Naive thymus-derived CD4-positive, alpha-beta T cell (primary cell): Measurements from ENCODE around the gene FRMPD4. TPM values are rescaled to one million over a fixed set of nuclear protein-coding genes. Genes with fewer than 3 reads are reported as not detected.

Experiments used
- ATAC-seq: fragments of 150-1000 bp; cut with Tn5 transposase; 2 replicates; pipeline ENCODE4 v1.10.0; 2021; ENCODE audit warnings: mild to moderate bottlenecking, moderate library complexity
- CTCF ChIA-PET: fragments of 350-600 bp; sonication (Branson Sonifier 250); formaldehyde crosslinking; loops from one replicate; lab custom pipeline; 2021; ENCODE audit warnings: antibody characterized with exemption; lab: Charles Lee
- POLR2A ChIA-PET: fragments of 350-600 bp; sonication (Branson Sonifier 250); formaldehyde crosslinking; loops from one replicate; lab custom pipeline; 2021; ENCODE audit warnings: antibody characterized with exemption, inconsistent platforms; lab: Charles Lee
- DNase-seq, 9 donors: peaks; one replicate each; pipeline versions ENCODE4 v3.0.0 to v3.0.0-alpha.2; 2020 to 2022; ENCODE audit warnings: mixed read lengths in 1 of 9
- H3K27ac ChIP-seq: one replicate; pipeline ENCODE4 v1.7.0; 2013; ENCODE audit warnings: mild to moderate bottlenecking, low read depth, low read length, moderate library complexity
- H3K27me3 ChIP-seq, 2 donors: one replicate each; pipeline ENCODE4 v1.7.0; 2013; ENCODE audit warnings: low read length in 2 of 2, mild to moderate bottlenecking in 2 of 2, moderate library complexity in 2 of 2; ENCODE audit not compliant: control insufficient read depth in 2 of 2, insufficient read depth in 2 of 2
- H3K36me3 ChIP-seq, 3 experiments: 1 replicate in 2 of 3; 2 replicates in 1 of 3; pipeline ENCODE4 v1.7.0; 2013; ENCODE audit warnings: low read length in 3 of 3, mild to moderate bottlenecking in 3 of 3, moderate library complexity in 1 of 3; ENCODE audit not compliant: insufficient read depth in 3 of 3, control insufficient read depth in 2 of 3
- H3K4me1 ChIP-seq, 2 donors: one replicate each; pipeline ENCODE4 v1.7.0; 2013; ENCODE audit warnings: low read length in 2 of 2, mild to moderate bottlenecking in 2 of 2, moderate library complexity in 1 of 2; ENCODE audit not compliant: control insufficient read depth in 2 of 2, insufficient read depth in 2 of 2
- H3K4me3 ChIP-seq: 2 replicates; pipeline ENCODE4 v1.7.0; 2013; ENCODE audit warnings: mild to moderate bottlenecking, low read length
- H3K9me3 ChIP-seq, 3 experiments: 1 replicate in 2 of 3; 2 replicates in 1 of 3; pipeline ENCODE4 v1.7.0; 2013; ENCODE audit warnings: low read length in 3 of 3; ENCODE audit not compliant: control insufficient read depth in 2 of 3
- H3K27ac Mint-ChIP-seq, 9 donors: one replicate each; pipeline ENCODE4 v1.8.0; 2020 to 2022; ENCODE audit warnings: mixed read lengths in 9 of 9, mild to moderate bottlenecking in 8 of 9, moderate library complexity in 5 of 9, inconsistent platforms in 2 of 9
- H3K27me3 Mint-ChIP-seq, 5 donors: one replicate each; pipeline ENCODE4 v1.8.0; 2021 to 2022; ENCODE audit warnings: mixed read lengths in 5 of 5, mild to moderate bottlenecking in 1 of 5
- H3K36me3 Mint-ChIP-seq, 5 donors: one replicate each; pipeline ENCODE4 v1.8.0; 2020 to 2022; ENCODE audit warnings: mixed read lengths in 5 of 5, mild to moderate bottlenecking in 3 of 5, inconsistent platforms in 1 of 5
- H3K4me1 Mint-ChIP-seq, 7 donors: one replicate each; pipeline ENCODE4 v1.8.0; 2020 to 2022; ENCODE audit warnings: mixed read lengths in 7 of 7, mild to moderate bottlenecking in 3 of 7, inconsistent platforms in 1 of 7
- H3K4me3 Mint-ChIP-seq, 10 donors: one replicate each; pipeline ENCODE4 v1.8.0; 2020 to 2022; ENCODE audit warnings: mild to moderate bottlenecking in 10 of 10, mixed read lengths in 10 of 10, moderate library complexity in 6 of 10, inconsistent platforms in 2 of 10
- H3K9me3 Mint-ChIP-seq, 11 donors: one replicate each; pipeline ENCODE4 v1.8.0; 2020 to 2022; ENCODE audit warnings: mixed read lengths in 11 of 11, mild to moderate bottlenecking in 4 of 11, inconsistent platforms in 1 of 11, moderate library complexity in 1 of 11
- intact Hi-C, 2 donors: fragments of 100-400 bp; cut with micrococcal nuclease; formaldehyde crosslinking; loops; one replicate each; pipeline ENCODE4 v1.15.1; 2023
- polyA plus RNA-seq, 2 donors: library from polyadenylated mRNA; unstranded; fragments of 300-500 nt; fragmentation: Illumina TruSeq; gene quantifications; one replicate each; pipeline ENCODE4 v1.2.3, GENCODE V29; 2021
- total RNA-seq, 6 experiments: library from RNA in 5 of 6; stranded (reverse) in 5 of 6; gene quantifications; 1 replicate in 5 of 6; 2 replicates in 1 of 6; pipeline ENCODE4 v1.2.3 and lab custom pipeline; 2021 to 2026

Gene FRMPD4
- total and polyA plus RNA-seq, 7 experiments from 2014 or later, result not detected

DNA sequence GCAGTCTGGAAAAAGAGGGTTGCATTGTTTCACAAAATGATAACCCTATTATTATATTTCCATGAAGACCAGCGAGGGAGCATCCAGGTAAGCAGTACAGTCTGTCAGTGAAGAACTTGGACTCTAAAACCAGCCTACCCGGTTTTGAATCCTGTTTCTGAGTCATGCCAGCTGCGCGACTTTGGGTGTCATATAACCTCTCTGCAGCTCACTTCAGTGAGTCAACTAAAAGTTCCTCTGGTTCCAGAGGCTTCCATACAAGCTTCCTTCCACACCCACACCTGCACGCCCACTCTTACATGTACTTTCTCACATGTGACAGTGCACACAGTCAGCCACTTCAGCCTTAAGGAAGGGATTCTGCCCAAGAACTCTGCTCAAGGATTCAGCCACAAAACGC lies 603.1 kb downstream of the FRMPD4 start:
- no peak overlapping the region for H3K27ac ChIP-seq
- POLR2A ChIA-PET, result no interaction called here
- ATAC-seq (no peak), DNase-seq (no peak)
- no peak overlapping the region for H3K4me3 Mint-ChIP-seq
- peaks cover 0 to 3% (median 0%) of the 10 kb centered on the region in 5 donors for H3K27me3 Mint-ChIP-seq
- no peak overlapping the region for H3K4me3 ChIP-seq
- H3K9me3 ChIP-seq, result no peaks in the 10 kb centered on the region
- intact Hi-C loops, result no loop called here
- H3K27me3 ChIP-seq, result no peaks in the 10 kb centered on the region
- H3K36me3 Mint-ChIP-seq, result no peaks in the 10 kb centered on the region
- no peaks in the 10 kb centered on the region for H3K4me1 ChIP-seq
- no peaks in the 10 kb centered on the region for H3K4me1 Mint-ChIP-seq
- H3K9me3 Mint-ChIP-seq, result peaks cover 0 to 2% (median 0%) of the 10 kb centered on the region in 11 donors
- H3K36me3 ChIP-seq, result no peaks in the 10 kb centered on the region
- CTCF ChIA-PET, result interaction anchor here (0.7 kb wide), 1 partner anchor 10 kb away, joined by 3 read pairs; no protein-coding TSS in a partner anchor
- H3K27ac Mint-ChIP-seq, result no peak overlapping the region

DNA sequence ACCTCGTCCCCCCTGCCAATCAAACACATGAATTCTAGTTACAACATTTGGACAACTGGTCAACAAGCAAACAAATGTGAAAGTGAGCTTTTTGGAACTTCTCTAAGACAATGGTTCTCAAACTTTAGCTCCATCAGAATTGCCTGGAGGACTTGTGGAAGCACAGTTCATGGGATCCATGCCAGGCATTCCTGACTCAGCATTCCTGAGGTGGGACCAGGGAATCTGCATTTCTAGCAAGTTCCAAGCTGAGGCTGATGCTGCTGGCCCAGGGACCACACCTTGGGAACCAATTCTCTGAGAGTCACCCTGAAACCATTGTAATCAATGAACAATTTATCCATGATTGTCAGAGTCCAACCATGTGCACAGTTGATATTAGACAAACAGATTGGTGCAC lies 609.2 kb downstream of the FRMPD4 start:
- H3K4me3 Mint-ChIP-seq, result no peak overlapping the region
- ATAC-seq (no peak), DNase-seq (no peak)
- POLR2A ChIA-PET, result no interaction called here
- Histone ChIP-seq H3K4me1 (no peaks in the 10 kb centered on the region), H3K9me3 (no peaks in the 10 kb centered on the region), H3K36me3 (no peaks in the 10 kb centered on the region), H3K27me3 (no peaks in the 10 kb centered on the region), H3K4me3 (no peak overlapping the region), H3K27ac (no peak overlapping the region)
- no peaks in the 10 kb centered on the region for H3K36me3 Mint-ChIP-seq
- no peak overlapping the region for H3K27ac Mint-ChIP-seq
- H3K9me3 Mint-ChIP-seq, result peaks cover 0 to 11% (median 0%) of the 10 kb centered on the region in 11 donors
- CTCF ChIA-PET, result no interaction called here
- H3K27me3 Mint-ChIP-seq, result no peaks in the 10 kb centered on the region
- H3K4me1 Mint-ChIP-seq, result no peaks in the 10 kb centered on the region
- intact Hi-C loops, result no loop called here

GRCh38 chrX:12751887-12752286 lies 613.6 kb downstream of the FRMPD4 start:
- DNase-seq (no peak), ATAC-seq (no peak)
- peaks cover 0 to 11% (median 0%) of the 10 kb centered on the region in 11 donors for H3K9me3 Mint-ChIP-seq
- H3K4me3 Mint-ChIP-seq, result no peak overlapping the region
- Histone ChIP-seq H3K27ac (no peak overlapping the region), H3K9me3 (no peaks in the 10 kb centered on the region), H3K4me3 (no peak overlapping the region), H3K4me1 (no peaks in the 10 kb centered on the region), H3K27me3 (no peaks in the 10 kb centered on the region), H3K36me3 (no peaks in the 10 kb centered on the region)
- no peaks in the 10 kb centered on the region for H3K36me3 Mint-ChIP-seq
- no peak overlapping the region for H3K27ac Mint-ChIP-seq
- ChIA-PET CTCF (interaction anchor here (0.6 kb wide), 1 partner anchor 11 kb away, joined by 3 read pairs; no protein-coding TSS in a partner anchor), POLR2A (no interaction called here)
- H3K27me3 Mint-ChIP-seq, result peaks cover 0 to 4% (median 4%) of the 10 kb centered on the region in 5 donors
- intact Hi-C loops, result no loop called here
- no peaks in the 10 kb centered on the region for H3K4me1 Mint-ChIP-seq

DNA sequence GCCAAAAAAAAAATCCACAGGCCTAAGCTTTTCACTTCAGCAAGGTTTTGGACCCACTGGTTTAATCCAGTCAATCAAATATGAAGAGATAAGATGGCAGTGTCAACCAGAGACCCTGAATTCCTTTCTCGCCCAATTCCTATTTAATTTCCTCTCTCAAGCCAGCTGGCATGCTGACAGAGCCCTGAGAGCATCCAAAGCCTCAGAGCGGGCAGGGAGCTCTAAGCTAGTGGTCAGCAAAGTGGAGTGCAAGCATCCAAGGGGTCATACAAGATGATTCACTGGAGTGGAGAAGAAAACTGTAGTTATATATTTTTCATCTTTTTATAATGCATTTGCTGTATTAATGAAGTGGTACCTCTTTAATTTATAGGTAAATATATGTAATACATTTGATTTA lies 615.1 kb downstream of the FRMPD4 start:
- H3K36me3 ChIP-seq, result no peaks in the 10 kb centered on the region
- Mint-ChIP-seq H3K27me3 (peaks cover 4 to 10% (median 4%) of the 10 kb centered on the region in 5 donors), H3K4me3 (no peak overlapping the region), H3K4me1 (no peaks in the 10 kb centered on the region), H3K36me3 (no peaks in the 10 kb centered on the region), H3K9me3 (peaks cover 0 to 9% (median 0%) of the 10 kb centered on the region in 11 donors), H3K27ac (no peak overlapping the region)
- DNase-seq (no peak), ATAC-seq (no peak)
- ChIA-PET POLR2A (no interaction called here), CTCF (no interaction called here)
- no peaks in the 10 kb centered on the region for H3K27me3 ChIP-seq
- H3K27ac ChIP-seq, result no peak overlapping the region
- no peak overlapping the region for H3K4me3 ChIP-seq
- intact Hi-C loops, result no loop called here
- H3K4me1 ChIP-seq, result no peaks in the 10 kb centered on the region
- no peaks in the 10 kb centered on the region for H3K9me3 ChIP-seq

DNA sequence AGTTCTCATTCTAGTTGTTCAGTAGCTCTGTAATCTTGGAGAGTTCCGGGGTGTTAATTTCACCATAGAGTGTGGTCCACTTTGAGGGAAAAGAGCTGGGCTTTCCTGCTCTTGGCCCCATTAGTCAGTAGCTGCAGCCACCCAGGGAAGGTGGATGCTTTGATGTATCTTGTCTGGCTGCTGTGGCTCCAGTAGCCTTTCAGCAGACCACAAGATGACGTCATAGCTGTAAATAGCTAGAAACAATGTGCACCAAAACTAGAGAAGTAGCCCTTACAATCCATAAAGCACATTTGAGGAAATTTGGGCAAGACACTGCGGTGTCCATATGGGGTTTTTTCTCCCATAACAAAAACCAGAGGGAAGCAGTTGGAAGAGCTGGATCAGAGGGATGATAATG lies 620.0 kb downstream of the FRMPD4 start:
- Mint-ChIP-seq H3K9me3 (peaks cover 0 to 3% (median 0%) of the 10 kb centered on the region in 11 donors), H3K36me3 (no peaks in the 10 kb centered on the region), H3K27ac (no peak overlapping the region), H3K4me3 (no peak overlapping the region), H3K27me3 (peaks cover 4 to 10% (median 4%) of the 10 kb centered on the region in 5 donors), H3K4me1 (no peaks in the 10 kb centered on the region)
- ChIA-PET POLR2A (no interaction called here), CTCF (no interaction called here)
- intact Hi-C loops, result no loop called here
- ATAC-seq (no peak), DNase-seq (no peak)
- Histone ChIP-seq H3K36me3 (no peaks in the 10 kb centered on the region), H3K4me3 (no peak overlapping the region), H3K27ac (no peak overlapping the region), H3K4me1 (no peaks in the 10 kb centered on the region), H3K9me3 (no peaks in the 10 kb centered on the region), H3K27me3 (no peaks in the 10 kb centered on the region)

DNA sequence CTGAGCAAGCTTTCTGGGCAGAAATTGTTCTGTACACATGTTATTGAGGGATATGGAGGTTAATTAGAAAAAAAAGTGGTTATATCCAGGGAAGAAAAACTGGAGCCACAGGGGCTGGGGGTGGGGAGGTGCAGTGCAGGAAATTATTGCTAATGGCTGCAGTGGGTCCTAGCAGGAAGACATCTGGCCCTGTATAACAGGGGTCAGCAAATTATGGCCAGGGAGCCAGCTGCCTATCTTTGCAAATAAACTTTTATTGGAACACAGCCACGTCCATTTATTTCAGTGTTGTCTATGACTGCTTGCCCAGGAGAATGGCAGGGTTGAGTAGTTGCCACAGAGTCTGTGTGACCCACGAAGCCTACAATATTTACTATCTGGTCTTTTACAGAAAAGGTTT lies 629.6 kb downstream of the FRMPD4 start:
- POLR2A ChIA-PET, result no interaction called here
- peaks cover 0 to 4% (median 0%) of the 10 kb centered on the region in 11 donors for H3K9me3 Mint-ChIP-seq
- H3K4me3 ChIP-seq, result no peak overlapping the region
- intact Hi-C loops, result no loop called here
- H3K36me3 ChIP-seq, result no peaks in the 10 kb centered on the region
- DNase-seq, result no peak
- peak overlapping the region in 1 of 9 donors; percentile 56 for H3K27ac Mint-ChIP-seq
- no peak for ATAC-seq
- H3K27me3 ChIP-seq, result no peaks in the 10 kb centered on the region
- H3K4me3 Mint-ChIP-seq, result no peak overlapping the region
- peaks cover 0 to 13% (median 8%) of the 10 kb centered on the region in 7 donors for H3K4me1 Mint-ChIP-seq
- H3K9me3 ChIP-seq, result no peaks in the 10 kb centered on the region
- no peaks in the 10 kb centered on the region for H3K36me3 Mint-ChIP-seq
- H3K27me3 Mint-ChIP-seq, result peaks cover 0 to 29% (median 4%) of the 10 kb centered on the region in 5 donors
- CTCF ChIA-PET, result no interaction called here
- no peak overlapping the region for H3K27ac ChIP-seq
- no peaks in the 10 kb centered on the region for H3K4me1 ChIP-seq

DNA sequence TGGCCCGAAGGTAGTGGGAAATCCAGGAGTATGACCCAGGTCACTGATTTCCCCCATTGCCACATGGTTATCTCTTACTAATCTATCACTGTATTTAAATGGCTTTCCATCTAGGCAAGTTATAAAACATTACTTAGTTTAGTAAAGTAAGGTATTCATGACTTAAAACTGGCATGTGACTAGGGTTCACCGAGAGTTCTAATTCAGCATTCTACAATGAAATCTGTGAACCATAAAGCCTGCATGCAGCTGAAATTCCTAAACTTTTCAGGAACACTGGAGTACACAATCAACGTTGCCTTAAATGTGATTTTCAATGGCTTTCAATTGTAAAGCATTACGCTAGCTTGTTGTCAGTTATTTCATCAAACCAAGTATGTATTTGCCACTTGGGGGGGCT lies 630.2 kb downstream of the FRMPD4 start:
- DNase-seq, result no peak
- no peak overlapping the region for H3K4me3 Mint-ChIP-seq
- Histone ChIP-seq H3K36me3 (no peaks in the 10 kb centered on the region), H3K4me3 (no peak overlapping the region), H3K27ac (no peak overlapping the region), H3K4me1 (no peaks in the 10 kb centered on the region), H3K27me3 (no peaks in the 10 kb centered on the region), H3K9me3 (no peaks in the 10 kb centered on the region)
- H3K9me3 Mint-ChIP-seq, result peaks cover 0 to 4% (median 0%) of the 10 kb centered on the region in 11 donors
- no peak for ATAC-seq
- H3K27ac Mint-ChIP-seq, result no peak overlapping the region
- no peaks in the 10 kb centered on the region for H3K36me3 Mint-ChIP-seq
- ChIA-PET CTCF (no interaction called here), POLR2A (no interaction called here)
- peaks cover 0 to 13% (median 8%) of the 10 kb centered on the region in 7 donors for H3K4me1 Mint-ChIP-seq
- H3K27me3 Mint-ChIP-seq, result peaks cover 0 to 30% (median 4%) of the 10 kb centered on the region in 5 donors
- intact Hi-C loops, result no loop called here
